ENCODE data around the gene INPP5J. TPM values are rescaled to one million over a fixed set of nuclear protein-coding genes. Genes with fewer than 3 reads are reported as not detected.
"Not testable (repeated sequence)": the region's sequence is repeated elsewhere in the genome, so short reads cannot be mapped to it uniquely, and the experiment has no call there.

Gene INPP5J
- total RNA-seq, 1 experiment from 2014 or later = 0.21 TPM

DNA sequence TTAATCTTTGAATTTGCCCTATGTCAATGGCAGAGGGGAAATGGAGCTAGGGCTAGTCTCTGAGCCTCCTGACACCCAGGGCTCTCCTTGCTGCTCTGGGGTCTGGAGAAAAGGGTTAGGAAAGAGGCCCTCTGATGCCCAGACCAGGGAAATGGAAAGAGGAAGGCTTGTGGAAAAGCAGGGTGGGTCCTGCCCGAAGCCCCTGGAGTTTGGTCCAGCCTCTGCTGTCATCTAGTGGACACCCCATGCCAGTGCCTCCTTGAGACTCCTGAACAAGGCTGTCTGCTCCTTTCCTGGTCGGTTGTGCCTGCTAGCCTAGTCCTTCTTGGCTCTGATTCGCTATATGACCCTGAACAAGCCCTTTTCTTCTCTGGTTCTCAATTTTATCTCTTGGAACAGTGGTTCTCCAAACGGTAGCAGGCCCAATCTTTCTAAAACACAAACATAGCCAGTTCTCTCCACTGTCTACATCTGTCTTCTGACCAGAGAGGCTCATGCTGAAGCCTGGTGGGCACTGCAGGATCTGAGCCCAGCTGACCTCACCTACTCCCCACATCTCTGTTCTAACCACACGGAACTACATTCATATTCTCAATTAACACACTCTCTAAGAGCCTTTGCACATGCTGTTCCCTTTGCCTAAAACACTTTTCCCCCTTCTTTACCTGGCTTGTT, 26.3 kb downstream of the INPP5J start:
- DNase-seq (ENCODE audit: low read depth in 1 of 2, low spot score in 2 of 2) = peak; percentile 47 to 72
- Histone ChIP-seq H3K27ac (no peak overlapping the region), H3K9me3 (replicated peaks) (peaks cover 7% of the 10 kb centered on the region), H3K4me1 (replicated peaks) (no peaks in the 10 kb centered on the region), H3K27me3 (replicated peaks) (no peaks in the 10 kb centered on the region), H3K36me3 (no peaks in the 10 kb centered on the region), H3K4me3 (no peak overlapping the region)

DNA sequence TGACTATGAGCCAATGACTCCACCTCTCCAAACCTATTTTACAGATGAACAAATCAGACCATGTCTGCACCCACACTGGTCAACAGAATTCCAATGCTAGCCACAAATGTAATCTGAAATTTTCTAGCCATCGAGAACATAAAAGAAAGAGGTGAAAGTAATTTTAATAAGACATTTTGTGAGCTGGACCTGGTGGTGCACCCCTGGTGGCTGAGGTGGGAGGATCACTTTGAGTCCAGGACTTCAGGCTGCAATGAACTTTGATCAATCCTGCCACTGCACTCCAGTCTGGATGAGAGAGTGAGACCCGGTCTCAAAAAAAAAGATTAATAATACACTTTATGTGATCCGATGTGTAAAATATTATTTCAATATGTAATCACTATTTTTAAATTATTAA, 27.8 kb downstream of the INPP5J start:
- Histone ChIP-seq H3K9me3 (replicated peaks) (peaks cover 3% of the 10 kb centered on the region), H3K27ac (no peak overlapping the region), H3K27me3 (replicated peaks) (no peaks in the 10 kb centered on the region), H3K4me1 (replicated peaks) (peaks cover 7% of the 10 kb centered on the region), H3K4me3 (no peak overlapping the region), H3K36me3 (no peaks in the 10 kb centered on the region)
- no peak for DNase-seq (ENCODE audit: low read depth in 1 of 2, low spot score in 2 of 2)

DNA sequence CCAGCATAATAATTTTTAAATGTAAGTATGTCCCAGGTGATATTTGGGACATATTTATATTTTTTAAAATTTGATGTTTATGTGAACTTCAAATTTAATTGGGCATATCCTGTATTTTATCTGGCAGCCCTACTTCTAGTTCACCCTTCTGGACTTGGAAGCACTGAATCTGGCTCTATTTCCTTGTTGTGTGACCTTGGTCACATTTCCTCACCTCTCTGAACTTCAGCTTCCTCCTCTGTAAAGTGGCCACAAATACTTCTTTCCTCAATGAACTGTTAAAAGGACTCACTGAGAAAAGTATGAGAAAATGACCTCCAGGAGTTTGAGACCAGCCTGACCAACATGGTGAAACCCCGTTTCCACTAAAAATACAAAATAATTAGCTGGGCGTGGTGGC, 29.1 kb downstream of the INPP5J start:
- Histone ChIP-seq H3K4me1 (replicated peaks) (peaks cover 12% of the 10 kb centered on the region), H3K36me3 (no peaks in the 10 kb centered on the region), H3K4me3 (no peak overlapping the region), H3K27me3 (replicated peaks) (no peaks in the 10 kb centered on the region), H3K9me3 (replicated peaks) (peaks cover 3% of the 10 kb centered on the region), H3K27ac (no peak overlapping the region)
- no peak for DNase-seq (ENCODE audit: low read depth in 1 of 2, low spot score in 2 of 2)

DNA sequence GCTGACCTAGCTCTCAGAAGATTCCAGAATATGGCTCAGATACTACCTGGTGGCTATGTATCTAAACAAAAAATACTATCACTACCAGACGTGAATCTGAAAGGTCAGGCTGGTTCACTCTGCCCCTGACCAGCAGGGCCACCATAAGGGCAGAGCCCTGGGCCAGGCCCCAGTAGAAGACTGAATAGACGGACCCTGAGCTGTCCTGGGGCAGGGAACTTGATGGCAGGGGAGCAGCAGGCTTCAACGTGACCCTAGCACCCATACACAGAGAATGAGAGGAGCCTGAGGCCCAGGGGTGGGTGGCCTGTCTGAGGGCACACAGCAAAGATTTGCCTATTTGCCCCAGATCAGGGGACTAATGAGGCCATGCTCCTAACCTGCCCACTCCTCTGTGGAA, 30.6 kb downstream of the INPP5J start:
- H3K36me3 ChIP-seq = no peaks in the 10 kb centered on the region
- no peak overlapping the region for H3K27ac ChIP-seq
- no peaks in the 10 kb centered on the region for H3K27me3 ChIP-seq (replicated peaks)
- H3K4me1 ChIP-seq (replicated peaks) = peaks cover 12% of the 10 kb centered on the region
- DNase-seq (ENCODE audit: low read depth in 1 of 2, low spot score in 2 of 2) = no peak
- H3K4me3 ChIP-seq = no peak overlapping the region
- H3K9me3 ChIP-seq (replicated peaks) = no peaks in the 10 kb centered on the region

DNA sequence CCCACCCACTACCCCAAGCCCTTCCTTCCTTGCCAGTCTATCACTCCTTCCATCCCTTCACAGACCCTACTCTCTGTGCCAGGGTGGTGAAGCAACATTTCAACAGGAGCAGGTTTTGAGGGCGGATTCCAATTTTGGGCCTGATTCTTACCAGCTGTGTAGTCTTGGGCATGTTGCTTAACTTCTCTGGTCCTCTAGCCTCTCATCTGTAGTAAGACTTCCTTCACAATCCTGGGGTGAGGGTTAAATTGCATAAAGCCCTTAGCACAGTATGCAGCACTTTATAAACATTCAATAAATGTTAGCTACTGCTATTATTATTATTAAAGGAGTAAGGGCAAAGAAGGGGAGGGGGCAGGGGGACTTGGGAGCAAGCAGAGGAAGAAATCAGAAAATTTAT, 32.2 kb downstream of the INPP5J start:
- DNase-seq (ENCODE audit: low read depth in 1 of 2, low spot score in 2 of 2) = no peak
- H3K36me3 ChIP-seq = no peaks in the 10 kb centered on the region
- no peaks in the 10 kb centered on the region for H3K9me3 ChIP-seq (replicated peaks)
- no peak overlapping the region for H3K4me3 ChIP-seq
- H3K4me1 ChIP-seq (replicated peaks) = peaks cover 12% of the 10 kb centered on the region
- peak overlapping the region; percentile 60 for H3K27ac ChIP-seq
- no peaks in the 10 kb centered on the region for H3K27me3 ChIP-seq (replicated peaks)

DNA sequence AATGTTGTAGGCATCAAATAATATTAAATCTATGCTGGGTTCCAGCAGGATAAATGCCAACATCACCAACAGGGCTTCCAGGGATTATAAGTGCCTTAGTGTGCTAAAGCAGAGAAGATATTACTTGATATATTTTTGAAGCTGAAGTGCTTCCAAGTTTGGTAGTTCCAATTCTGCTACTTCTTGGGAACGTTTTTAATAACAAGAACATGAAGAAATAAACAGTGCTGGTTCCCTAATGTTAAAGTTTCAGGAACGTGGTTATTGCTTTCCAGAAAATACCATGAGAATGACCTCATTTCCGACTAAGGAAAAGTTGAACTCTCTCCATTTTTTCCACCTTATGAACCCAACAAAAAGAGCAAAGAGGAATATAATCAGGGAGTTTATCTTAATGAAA, 32.7 kb downstream of the INPP5J start:
- Histone ChIP-seq H3K4me1 (replicated peaks) (peaks cover 12% of the 10 kb centered on the region), H3K27ac (peak overlapping the region; percentile 60), H3K4me3 (no peak overlapping the region), H3K36me3 (peaks cover 2% of the 10 kb centered on the region; the same call in 1 of the 2 replicates), H3K9me3 (replicated peaks) (no peaks in the 10 kb centered on the region), H3K27me3 (replicated peaks) (no peaks in the 10 kb centered on the region)
- peak in 1 of 2 experiments; percentile 38 for DNase-seq (ENCODE audit: low read depth in 1 of 2, low spot score in 2 of 2)

DNA sequence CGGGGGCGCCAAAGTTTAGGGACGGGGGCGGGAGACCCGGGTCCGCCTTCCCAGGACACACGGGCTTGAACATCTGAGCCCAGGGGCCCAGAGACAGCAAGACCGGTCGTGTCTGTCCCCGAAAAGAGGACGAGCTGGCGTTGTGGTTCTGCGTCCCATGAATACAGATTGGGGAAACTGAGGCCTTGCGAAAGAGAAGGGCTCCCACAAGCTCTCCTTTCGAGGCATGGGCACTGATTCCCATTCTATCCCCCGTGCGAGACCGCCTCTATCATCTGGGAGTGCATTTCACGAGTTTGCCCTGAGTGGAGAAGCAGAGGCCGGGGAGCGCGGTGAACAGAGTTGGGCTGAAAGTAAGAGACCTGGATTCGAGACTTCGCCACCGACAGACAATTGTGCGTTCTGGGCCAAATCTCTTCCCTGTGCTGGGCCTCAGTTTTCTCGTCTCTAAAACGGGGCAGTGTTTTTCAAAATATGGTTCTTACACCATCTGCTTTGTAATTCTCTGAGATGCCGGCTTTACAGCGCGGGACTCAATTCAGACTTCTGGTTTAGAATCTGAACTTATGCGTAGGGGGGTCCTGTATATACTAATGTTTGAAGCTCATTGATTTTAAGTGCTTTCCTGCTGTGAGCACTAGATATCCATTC, 37.7 kb downstream of the INPP5J start:
- Histone ChIP-seq H3K4me1 (replicated peaks) (peaks cover 22% of the 10 kb centered on the region), H3K9me3 (replicated peaks) (no peaks in the 10 kb centered on the region), H3K27me3 (replicated peaks) (no peaks in the 10 kb centered on the region), H3K27ac (peak overlapping the region; percentile 22; the same call in 1 of the 2 replicates), H3K36me3 (peaks cover 38% of the 10 kb centered on the region), H3K4me3 (peak overlapping the region; percentile 65)
- peak in 1 of 2 experiments; percentile 47 for DNase-seq (ENCODE audit: low read depth in 1 of 2, low spot score in 2 of 2)

DNA sequence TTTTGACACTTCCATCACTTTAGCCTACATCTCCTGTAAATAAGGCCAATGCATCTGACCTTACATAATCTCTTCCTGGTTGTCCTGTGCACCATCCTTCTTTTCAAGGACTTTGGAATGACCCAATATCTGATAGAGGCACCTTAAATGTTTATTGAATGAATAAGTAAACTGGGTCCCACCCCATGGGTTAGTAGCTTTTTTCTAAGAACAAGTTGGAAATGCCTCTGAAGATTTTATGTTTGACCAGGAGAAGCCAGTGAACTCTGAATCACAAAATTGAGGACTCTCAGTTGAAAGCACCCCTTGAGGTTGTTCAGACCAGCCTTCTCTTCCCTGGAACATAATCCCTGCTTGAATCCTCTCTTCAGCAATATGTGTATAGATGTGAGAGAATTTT, 38.6 kb downstream of the INPP5J start:
- H3K27me3 ChIP-seq (replicated peaks) = no peaks in the 10 kb centered on the region
- H3K4me3 ChIP-seq = peak overlapping the region; percentile 65
- no peaks in the 10 kb centered on the region for H3K9me3 ChIP-seq (replicated peaks)
- H3K4me1 ChIP-seq (replicated peaks) = peaks cover 16% of the 10 kb centered on the region
- DNase-seq (ENCODE audit: low read depth in 1 of 2, low spot score in 2 of 2) = no peak
- H3K27ac ChIP-seq = no peak overlapping the region
- peaks cover 47% of the 10 kb centered on the region for H3K36me3 ChIP-seq

DNA sequence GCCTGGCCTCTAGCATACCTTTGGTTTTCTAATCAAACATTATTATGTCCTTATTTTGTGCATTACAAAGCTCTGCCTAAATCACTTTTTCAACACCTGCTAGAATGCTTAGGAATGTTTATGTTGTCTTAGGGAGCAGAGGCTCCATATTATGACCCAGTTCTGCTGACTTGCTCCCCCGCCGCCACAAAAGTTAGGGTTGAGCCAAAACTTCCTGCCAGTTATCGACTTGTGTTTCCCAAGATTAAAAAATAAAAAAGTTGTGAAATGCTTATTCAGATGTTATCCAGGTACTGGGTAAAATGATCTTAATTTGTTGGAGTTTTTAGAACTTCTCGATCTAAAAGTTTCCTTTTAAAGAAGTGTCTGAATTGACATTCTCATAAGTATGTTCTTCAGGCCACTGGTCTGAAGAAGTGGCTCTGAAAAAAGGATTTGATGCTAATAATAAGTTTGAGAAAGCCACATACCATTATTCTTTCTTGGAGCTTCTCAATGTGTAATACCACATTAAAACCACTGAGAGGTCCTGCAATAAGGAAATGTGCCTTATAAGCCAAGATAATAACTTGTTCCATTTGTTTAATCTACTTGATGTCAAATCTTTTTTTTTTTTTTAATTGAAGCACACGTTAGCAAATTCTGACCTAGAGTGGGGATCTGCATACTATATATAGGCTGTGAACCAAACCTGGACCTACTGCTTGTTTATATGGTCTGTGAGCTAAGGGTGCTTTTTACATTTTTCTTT, 39.4 kb downstream of the INPP5J start:
- no peak overlapping the region for H3K27ac ChIP-seq
- H3K4me3 ChIP-seq = no peak overlapping the region
- no peak for DNase-seq (ENCODE audit: low read depth in 1 of 2, low spot score in 2 of 2)
- no peaks in the 10 kb centered on the region for H3K9me3 ChIP-seq (replicated peaks)
- peaks cover 54% of the 10 kb centered on the region for H3K36me3 ChIP-seq
- H3K4me1 ChIP-seq (replicated peaks) = peaks cover 16% of the 10 kb centered on the region
- no peaks in the 10 kb centered on the region for H3K27me3 ChIP-seq (replicated peaks)

DNA sequence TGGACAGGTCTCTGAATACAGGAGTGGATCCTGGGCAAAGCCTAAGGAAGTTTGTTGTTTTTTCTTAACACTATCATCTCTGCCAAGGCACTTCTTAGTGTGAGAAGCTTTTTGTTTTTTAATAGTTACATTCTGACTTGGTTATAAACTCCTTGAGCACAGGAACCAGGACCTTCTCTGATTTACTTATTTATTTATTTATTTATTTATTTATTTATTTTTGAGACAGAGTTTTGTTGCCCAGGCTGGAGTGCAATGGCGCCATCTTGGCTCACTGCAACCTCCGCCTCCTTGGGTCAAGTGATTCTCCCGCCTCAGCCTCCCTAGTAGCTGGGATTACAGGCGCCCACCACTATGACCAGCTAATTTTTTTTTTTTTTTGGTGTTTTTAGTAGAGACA, 48.2 kb downstream of the INPP5J start:
- H3K36me3 ChIP-seq = peaks cover 23% of the 10 kb centered on the region
- H3K4me1 ChIP-seq (replicated peaks) = peaks cover 45% of the 10 kb centered on the region
- no peak for DNase-seq (ENCODE audit: low read depth in 1 of 2, low spot score in 2 of 2)
- no peaks in the 10 kb centered on the region for H3K9me3 ChIP-seq (replicated peaks)
- no peaks in the 10 kb centered on the region for H3K27me3 ChIP-seq (replicated peaks)
- no peak overlapping the region for H3K4me3 ChIP-seq
- H3K27ac ChIP-seq = no peak overlapping the region

DNA sequence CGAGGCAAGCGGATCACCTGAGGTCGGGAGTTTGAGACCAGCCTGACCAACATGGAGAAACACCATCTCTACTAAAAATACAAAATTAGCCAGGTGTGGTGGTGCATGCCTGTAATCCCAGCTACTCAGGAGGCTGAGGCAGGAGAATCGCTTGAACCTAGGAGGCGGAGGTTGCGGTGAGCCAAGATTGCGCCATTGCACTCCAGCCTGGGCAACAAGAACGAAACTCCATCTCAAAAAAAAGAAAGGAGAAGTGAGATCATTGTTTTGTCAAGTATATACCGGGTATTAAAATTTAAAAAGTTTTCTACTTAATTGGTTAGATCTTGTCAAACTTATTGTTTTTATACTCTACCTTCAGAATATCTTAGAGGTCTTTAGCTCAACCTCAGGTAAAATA, 49.0 kb downstream of the INPP5J start:
- Histone ChIP-seq H3K36me3 (peaks cover 19% of the 10 kb centered on the region), H3K4me1 (replicated peaks) (peaks cover 50% of the 10 kb centered on the region), H3K27ac (peak overlapping the region; percentile 96; the same call in 1 of the 2 replicates)
- H3K27me3 ChIP-seq (replicated peaks); DNase-seq (ENCODE audit: low read depth in 1 of 2, low spot score in 2 of 2); H3K9me3 ChIP-seq (replicated peaks); H3K4me3 ChIP-seq: not testable (repeated sequence)

DNA sequence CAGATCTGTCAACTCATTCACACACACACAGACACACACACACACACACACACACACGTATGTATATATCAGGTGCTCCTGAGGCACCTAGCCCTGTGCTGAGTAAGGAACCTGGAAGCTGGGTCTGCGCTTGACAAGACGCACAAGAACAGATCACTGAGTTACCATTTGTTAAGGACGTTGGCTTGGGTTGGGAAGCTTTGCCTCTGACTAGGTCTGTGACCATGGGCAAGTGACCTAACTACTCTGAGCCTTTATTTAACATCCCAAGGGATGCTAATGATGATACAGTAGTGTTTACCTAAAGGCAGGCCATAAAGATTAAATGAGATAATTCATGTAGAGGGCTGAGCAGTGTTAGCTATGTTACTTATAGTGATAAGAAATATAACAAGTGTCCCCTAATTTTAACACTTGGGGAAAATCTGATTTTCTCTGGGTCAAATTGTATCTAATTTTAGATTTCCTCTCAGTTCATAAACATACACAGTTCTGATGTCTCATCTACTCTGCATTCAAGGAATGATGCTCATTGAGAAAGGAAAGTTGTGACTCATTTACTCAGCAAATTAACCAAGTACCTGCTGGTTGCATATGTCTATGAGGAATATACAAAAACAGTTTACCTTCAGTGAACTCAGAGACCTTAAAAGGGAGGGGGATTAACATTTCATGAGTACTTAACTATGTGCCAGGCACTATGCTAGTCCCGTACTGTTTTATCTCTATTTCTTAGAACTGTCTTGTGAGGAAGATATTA, 50.8 kb downstream of the INPP5J start:
- DNase-seq (ENCODE audit: low read depth in 1 of 2, low spot score in 2 of 2) = peak; percentile 57 to 86
- H3K4me3 ChIP-seq = no peak overlapping the region
- H3K36me3 ChIP-seq = peaks cover 14% of the 10 kb centered on the region
- H3K27ac ChIP-seq = peak overlapping the region; percentile 96
- H3K4me1 ChIP-seq (replicated peaks) = peaks cover 61% of the 10 kb centered on the region
- H3K9me3 ChIP-seq (replicated peaks) = no peaks in the 10 kb centered on the region
- no peaks in the 10 kb centered on the region for H3K27me3 ChIP-seq (replicated peaks)

DNA sequence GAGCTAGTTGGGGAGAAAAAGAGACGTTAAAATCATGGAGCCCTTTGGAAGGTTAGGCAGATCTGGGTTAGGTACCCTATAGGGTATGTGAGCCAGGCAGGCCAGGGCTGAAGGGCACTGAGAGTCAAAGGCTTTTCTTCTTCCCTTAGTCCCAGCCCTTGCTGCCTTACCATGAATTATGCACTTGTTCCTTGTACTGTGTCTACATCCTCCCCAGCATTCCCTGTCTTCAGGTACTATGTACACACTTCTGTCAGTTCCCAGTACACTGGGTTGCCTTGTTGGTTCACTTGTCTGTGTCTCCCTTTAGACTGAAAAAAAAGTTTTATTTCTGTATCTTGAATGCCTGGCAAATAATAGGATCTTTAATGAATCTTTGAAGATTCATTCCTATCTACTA, 54.2 kb downstream of the INPP5J start:
- Histone ChIP-seq H3K4me1 (replicated peaks) (peaks cover 64% of the 10 kb centered on the region), H3K36me3 (peaks cover 33% of the 10 kb centered on the region), H3K4me3 (no peak overlapping the region), H3K27ac (peak overlapping the region; percentile 73), H3K9me3 (replicated peaks) (no peaks in the 10 kb centered on the region), H3K27me3 (replicated peaks) (no peaks in the 10 kb centered on the region)
- DNase-seq (ENCODE audit: low read depth in 1 of 2, low spot score in 2 of 2) = peak in 1 of 2 experiments; percentile 10

Measured in SJSA1 (cell line).